Upper lobe of left lung (tissue), 4 donors: ENCODE measurements around the gene IFI6.

ENCODE experiments used
- EP300 ChIP-seq, 4 donors: sonication (generic); formaldehyde crosslinking; IDR thresholded peaks; one replicate each; pipeline ENCODE4 v1.5.1; 2017; ENCODE audit warnings: antibody characterized with exemption in 4 of 4, control low read depth in 2 of 4
- POLR2A ChIP-seq, 4 donors: fragments of 450-650 bp; IDR thresholded peaks; one replicate each; pipeline ENCODE4 v1.5.1; 2016 to 2017; ENCODE audit warnings: antibody characterized with exemption in 4 of 4, mild to moderate bottlenecking in 2 of 4
- TF ChIP-seq, protein P1 (sequence below), 6 experiments: fragments of 450-650 bp in 4 of 6; fragments of 200-600 bp in 2 of 6; sonication (generic) in 2 of 6; IDR thresholded peaks; one replicate each; pipeline ENCODE4 v1.5.1; 2016 to 2019; ENCODE audit warnings: antibody characterized with exemption in 6 of 6

DNA sequence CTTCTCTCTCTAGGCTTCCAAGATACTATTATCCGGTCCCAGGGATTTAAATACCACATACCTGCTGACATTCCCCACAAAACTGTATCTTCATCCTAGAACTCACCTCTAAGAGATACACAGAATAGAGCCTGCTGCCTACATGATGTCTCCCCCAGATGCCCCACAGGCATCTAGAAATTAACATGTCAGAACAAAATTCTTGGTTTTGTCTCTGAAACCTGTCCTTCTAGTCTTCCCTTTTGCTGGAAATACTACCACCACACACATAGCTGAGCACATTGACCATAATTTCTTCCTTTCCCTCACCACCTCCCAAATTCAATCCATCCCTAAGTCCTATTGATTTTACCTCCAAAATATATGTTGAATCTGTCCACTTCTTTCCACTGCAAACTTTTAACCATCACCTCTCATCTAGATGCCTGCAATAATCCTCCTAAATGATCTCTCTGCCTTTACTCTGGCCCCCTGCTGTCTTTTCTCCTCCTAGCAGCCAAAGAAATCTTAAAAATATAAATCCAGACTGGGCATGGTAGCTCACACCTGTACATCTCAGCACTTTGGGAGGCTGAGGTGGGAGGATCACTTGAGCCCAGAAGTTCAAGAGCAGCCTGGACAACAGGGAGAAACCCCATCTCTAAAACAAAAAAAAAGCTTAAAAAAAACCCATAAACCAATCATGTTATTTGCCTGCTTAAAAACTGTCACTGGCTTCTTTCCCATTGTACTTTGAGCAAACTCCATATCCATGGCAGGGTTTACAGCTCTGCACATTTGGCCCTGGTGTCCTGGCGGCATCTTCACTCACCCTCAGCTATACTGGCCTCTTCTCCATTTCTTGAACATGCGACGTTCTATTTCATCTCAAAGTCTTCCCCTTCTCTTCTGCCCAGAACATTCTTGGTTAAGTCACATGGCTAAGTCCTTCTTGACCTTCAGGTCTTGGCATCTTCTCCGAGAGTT, 47.6 kb upstream of the IFI6 start:
- TF ChIP-seq POLR2A (IDR thresholded peaks at IDR 0.05), result no peak
- TF ChIP-seq, protein P1, sequence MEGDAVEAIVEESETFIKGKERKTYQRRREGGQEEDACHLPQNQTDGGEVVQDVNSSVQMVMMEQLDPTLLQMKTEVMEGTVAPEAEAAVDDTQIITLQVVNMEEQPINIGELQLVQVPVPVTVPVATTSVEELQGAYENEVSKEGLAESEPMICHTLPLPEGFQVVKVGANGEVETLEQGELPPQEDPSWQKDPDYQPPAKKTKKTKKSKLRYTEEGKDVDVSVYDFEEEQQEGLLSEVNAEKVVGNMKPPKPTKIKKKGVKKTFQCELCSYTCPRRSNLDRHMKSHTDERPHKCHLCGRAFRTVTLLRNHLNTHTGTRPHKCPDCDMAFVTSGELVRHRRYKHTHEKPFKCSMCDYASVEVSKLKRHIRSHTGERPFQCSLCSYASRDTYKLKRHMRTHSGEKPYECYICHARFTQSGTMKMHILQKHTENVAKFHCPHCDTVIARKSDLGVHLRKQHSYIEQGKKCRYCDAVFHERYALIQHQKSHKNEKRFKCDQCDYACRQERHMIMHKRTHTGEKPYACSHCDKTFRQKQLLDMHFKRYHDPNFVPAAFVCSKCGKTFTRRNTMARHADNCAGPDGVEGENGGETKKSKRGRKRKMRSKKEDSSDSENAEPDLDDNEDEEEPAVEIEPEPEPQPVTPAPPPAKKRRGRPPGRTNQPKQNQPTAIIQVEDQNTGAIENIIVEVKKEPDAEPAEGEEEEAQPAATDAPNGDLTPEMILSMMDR (IDR thresholded peaks at IDR 0.05), result no peak
- no peak for TF ChIP-seq EP300 (IDR thresholded peaks at IDR 0.05)
